SK-N-SH treated with all-trans-retinoic acid at 6 μM for 48 hours (cell line): Measurements from ENCODE around the gene DRC7.

Experiments
- ATAC-seq: fragments of 200-7000 bp; cut with Tn5 transposase; 3 replicates; pipeline ENCODE4 v1.9.1; 2020; ENCODE audit warnings: mild to moderate bottlenecking, moderate library complexity
- BACH2 ChIP-seq: fragments of 250-450 bp; sonication (Bioruptor Pico); IDR thresholded peaks from 2 replicates; pipeline ENCODE4 v1.9.0; 2021; ENCODE audit warnings: mild to moderate bottlenecking, borderline replicate concordance
- CREB5 ChIP-seq: fragments of 250-450 bp; sonication (Bioruptor Pico); IDR thresholded peaks from 2 replicates; pipeline ENCODE4 v1.5.1; 2020; ENCODE audit warnings: low read depth, mild to moderate bottlenecking, moderate library complexity
- CSDC2 ChIP-seq: fragments of 250-450 bp; sonication (Bioruptor Pico); IDR thresholded peaks from 2 replicates; pipeline ENCODE4 v1.5.0; 2020; ENCODE audit warnings: mild to moderate bottlenecking, moderate library complexity
- CSRNP3 ChIP-seq: fragments of 250-450 bp; sonication (Bioruptor Pico); IDR thresholded peaks from 2 replicates; pipeline ENCODE4 v1.5.1; 2021; ENCODE audit warnings: mild to moderate bottlenecking, moderate library complexity
- ESRRG ChIP-seq: fragments of 250-450 bp; sonication (Bioruptor Pico); IDR thresholded peaks from 2 replicates; pipeline ENCODE4 v1.6.1; 2021; ENCODE audit warnings: mild to moderate bottlenecking
- GLIS3 ChIP-seq: fragments of 250-450 bp; sonication (Bioruptor Pico); IDR thresholded peaks from 2 replicates; pipeline ENCODE4 v1.5.0; 2020; ENCODE audit warnings: mild to moderate bottlenecking, moderate library complexity
- ISL1 ChIP-seq: fragments of 250-450 bp; sonication (Bioruptor Pico); IDR thresholded peaks from 2 replicates; pipeline ENCODE4 v2.1.2; 2022; ENCODE audit warnings: mild to moderate bottlenecking, moderate library complexity
- PATZ1 ChIP-seq: fragments of 250-450 bp; sonication (Bioruptor Pico); IDR thresholded peaks from 2 replicates; pipeline ENCODE4 v1.8.0; 2020; ENCODE audit warnings: mild to moderate bottlenecking, moderate library complexity, borderline replicate concordance
- POU6F1 ChIP-seq: fragments of 250-450 bp; sonication (Bioruptor Pico); IDR thresholded peaks from 2 replicates; pipeline ENCODE4 v1.8.0; 2021; ENCODE audit warnings: low read depth, mild to moderate bottlenecking, moderate library complexity, borderline replicate concordance
- RARB ChIP-seq: fragments of 250-450 bp; sonication (Bioruptor Pico); IDR thresholded peaks from 2 replicates; pipeline ENCODE4 v1.8.0; 2021; ENCODE audit warnings: mild to moderate bottlenecking, moderate library complexity
- SNAI2 ChIP-seq: fragments of 250-450 bp; sonication (Bioruptor Pico); IDR thresholded peaks from 2 replicates; pipeline ENCODE4 v1.5.0; 2020; ENCODE audit warnings: mild to moderate bottlenecking, moderate library complexity
- TCF4 ChIP-seq: fragments of 250-450 bp; sonication (Bioruptor Pico); IDR thresholded peaks from 2 replicates; pipeline ENCODE4 v1.8.0; 2021; ENCODE audit warnings: mild to moderate bottlenecking, moderate library complexity, borderline replicate concordance
- TOX ChIP-seq: fragments of 250-450 bp; sonication (Bioruptor Pico); IDR thresholded peaks from 2 replicates; pipeline ENCODE4 v1.8.0; 2021; ENCODE audit warnings: mild to moderate bottlenecking, moderate library complexity, borderline replicate concordance
- TSHZ2 ChIP-seq: fragments of 250-450 bp; sonication (Bioruptor Pico); IDR thresholded peaks from 2 replicates; pipeline ENCODE4 v1.5.0; 2020; ENCODE audit warnings: mild to moderate bottlenecking, moderate library complexity
- ZC3H10 ChIP-seq: fragments of 250-450 bp; sonication (Bioruptor Pico); IDR thresholded peaks from 2 replicates; pipeline ENCODE4 v1.5.1; 2021; ENCODE audit warnings: mild to moderate bottlenecking, moderate library complexity
- ZFP3 ChIP-seq: fragments of 250-450 bp; sonication (Bioruptor Pico); IDR thresholded peaks from 2 replicates; pipeline ENCODE4 v1.5.0; 2020; ENCODE audit warnings: mild to moderate bottlenecking, moderate library complexity
- ZFP30 ChIP-seq: fragments of 450-650 bp; formaldehyde crosslinking; IDR thresholded peaks from 2 replicates; pipeline ENCODE4 v1.5.0; 2022; ENCODE audit warnings: mild to moderate bottlenecking, moderate library complexity
- ZNF565 ChIP-seq: fragments of 450-650 bp; formaldehyde crosslinking; conservative IDR thresholded peaks from 2 replicates; pipeline ENCODE4 v1.5.0; 2020; ENCODE audit warnings: low read depth, mild to moderate bottlenecking, moderate library complexity
- ZNF70 ChIP-seq: fragments of 450-650 bp; formaldehyde crosslinking; IDR thresholded peaks from 2 replicates; pipeline ENCODE4 v1.5.0; 2020; ENCODE audit warnings: mild to moderate bottlenecking, moderate library complexity
- ZNF8 ChIP-seq: fragments of 450-650 bp; formaldehyde crosslinking; IDR thresholded peaks from 2 replicates; pipeline ENCODE4 v1.5.0; 2020; ENCODE audit warnings: mild to moderate bottlenecking, moderate library complexity

The DRC7 gene

GRCh38 chr16:57661936-57662906 lies 32.4 kb upstream of the DRC7 start:
- TF ChIP-seq ZNF565 (CRISPR knock-in tag): no peak
- TF ChIP-seq ZNF8: no peak
- no peak for TF ChIP-seq CREB5 (CRISPR knock-in tag)
- no peak for ATAC-seq

- no peak for ATAC-seq
- TF ChIP-seq GLIS3 (CRISPR knock-in tag) (no peak), ZNF70 (CRISPR knock-in tag) (no peak), ISL1 (no peak), BACH2 (CRISPR knock-in tag) (no peak), ZNF565 (CRISPR knock-in tag) (no peak), TOX (CRISPR knock-in tag) (no peak), SNAI2 (CRISPR knock-in tag) (no peak), RARB (CRISPR knock-in tag) (no peak), ZFP3 (CRISPR knock-in tag) (no peak), ZFP30 (CRISPR knock-in tag) (no peak), CSRNP3 (CRISPR knock-in tag) (no peak), POU6F1 (no peak), ZC3H10 (CRISPR knock-in tag) (no peak), CREB5 (CRISPR knock-in tag) (no peak), ESRRG (CRISPR knock-in tag) (no peak), TCF4 (CRISPR knock-in tag) (no peak), PATZ1 (CRISPR knock-in tag) (no peak)
These were observed 31.2 kb upstream of the DRC7 start for GRCh38 chr16:57663436-57663835.

- TF ChIP-seq CSDC2 (CRISPR knock-in tag) (no peak), BACH2 (CRISPR knock-in tag) (no peak)
- peak; percentile 42; the same call in 2 of the 3 replicates for ATAC-seq
These were observed 30.5 kb upstream of the DRC7 start for GRCh38 chr16:57663917-57664661.

GRCh38 chr16:57664662-57665025 lies 30.0 kb upstream of the DRC7 start:
- TF ChIP-seq TCF4 (CRISPR knock-in tag) (no peak), RARB (CRISPR knock-in tag) (no peak), TSHZ2 (CRISPR knock-in tag) (no peak), ESRRG (CRISPR knock-in tag) (no peak), ISL1 (no peak), GLIS3 (CRISPR knock-in tag) (no peak), ZFP30 (CRISPR knock-in tag) (no peak)
- no peak for ATAC-seq
